Measurements from ENCODE around the gene TFEB.
A peak's percentile ranks its signal among the peaks of the same experiment; 100 is the strongest.

The TFEB gene

GRCh38 chr6:41739041-41739440, 3.6 kb upstream of the TFEB start:
- no peak for DNase-seq (ENCODE audit: low read depth in 2 of 2)

- DNase-seq (ENCODE audit: low read depth in 2 of 2): no peak
These were observed 2.3 kb upstream of the TFEB start for GRCh38 chr6:41737591-41738130.

- DNase-seq (ENCODE audit: low read depth in 2 of 2): no peak
These were observed 1.6 kb upstream of the TFEB start for GRCh38 chr6:41736800-41737555.

- DNase-seq (ENCODE audit: low read depth in 2 of 2): no peak
These were observed 852 bp upstream of the TFEB start for GRCh38 chr6:41736186-41736733.

- peak in 1 of 2 experiments; percentile 30 for DNase-seq (ENCODE audit: low read depth in 2 of 2)
These were observed 562 bp downstream of the TFEB start for GRCh38 chr6:41734666-41735426.

GRCh38 chr6:41733707-41734665, 1.4 kb downstream of the TFEB start:
- DNase-seq (ENCODE audit: low read depth in 2 of 2): peak; percentile 31 to 33

GRCh38 chr6:41733360-41733706, 2.1 kb downstream of the TFEB start:
- DNase-seq (ENCODE audit: low read depth in 2 of 2): no peak

GRCh38 chr6:41732591-41733359, 2.6 kb downstream of the TFEB start:
- no peak for DNase-seq (ENCODE audit: low read depth in 2 of 2)

GRCh38 chr6:41732149-41732548, 3.3 kb downstream of the TFEB start:
- no peak for DNase-seq (ENCODE audit: low read depth in 2 of 2)

- no peak for DNase-seq (ENCODE audit: low read depth in 2 of 2)
These were observed 3.8 kb downstream of the TFEB start for GRCh38 chr6:41731561-41732086.

- no peak for DNase-seq (ENCODE audit: low read depth in 2 of 2)
These were observed 4.6 kb downstream of the TFEB start for GRCh38 chr6:41730531-41731436.

- DNase-seq (ENCODE audit: low read depth in 2 of 2): no peak
These were observed 5.8 kb downstream of the TFEB start for GRCh38 chr6:41729624-41730023.

- no peak for DNase-seq (ENCODE audit: low read depth in 2 of 2)
These were observed 6.5 kb downstream of the TFEB start for GRCh38 chr6:41728954-41729353.

GRCh38 chr6:41728073-41728936, 7.1 kb downstream of the TFEB start:
- DNase-seq (ENCODE audit: low read depth in 2 of 2): no peak

GRCh38 chr6:41727705-41728072, 7.7 kb downstream of the TFEB start:
- DNase-seq (ENCODE audit: low read depth in 2 of 2): no peak

- DNase-seq (ENCODE audit: low read depth in 2 of 2): no peak
These were observed 8.5 kb downstream of the TFEB start for GRCh38 chr6:41726876-41727275.

- DNase-seq (ENCODE audit: low read depth in 2 of 2): no peak
These were observed 10.6 kb downstream of the TFEB start for GRCh38 chr6:41724586-41725501.

GRCh38 chr6:41724228-41724580, 11.2 kb downstream of the TFEB start:
- DNase-seq (ENCODE audit: low read depth in 2 of 2): no peak
